HT-29 (cell line): ENCODE measurements around the gene CEBPA. TPM values are rescaled to one million over a fixed set of nuclear protein-coding genes. Genes with fewer than 3 reads are reported as not detected.

Source experiments
- DNase-seq: peaks from one replicate; pipeline ENCODE4 v3.0.0-alpha.2; 2015; ENCODE audit warnings: low spot score
- total RNA-seq: library from RNA; depleted of rRNA; stranded (reverse); fragments of >200 nt; shearing (Covaris generic); gene quantifications from 2 replicates; pipeline ENCODE4 v1.2.3, GENCODE V29; 2014; rRNA removed

Gene CEBPA
- total RNA-seq, 1 experiment from 2014 or later = 16.9 TPM

- no peak for DNase-seq
Observed at GRCh38 chr19:33252418-33252962, 49.8 kb downstream of the CEBPA start.

GRCh38 chr19:33251526-33252090 is 50.7 kb downstream of the CEBPA start:
- no peak for DNase-seq

GRCh38 chr19:33251076-33251475 is 51.3 kb downstream of the CEBPA start:
- DNase-seq = no peak

- DNase-seq = no peak
Observed at GRCh38 chr19:33250500-33250899, 51.8 kb downstream of the CEBPA start.

Other genes with a start within 250 kb of the CEBPA start
- 89.9 and 102 TPM in 2 replicates for gene RHPN2, start 237.6 kb downstream of the CEBPA start, total RNA-seq
- 10.8 and 13.6 TPM in 2 replicates for gene GPATCH1, start 221.4 kb downstream of the CEBPA start, total RNA-seq
- not detected in 2 replicates for gene WDR88, start 170.4 kb downstream of the CEBPA start, total RNA-seq
- gene LRP3, start 108.2 kb downstream of the CEBPA start, total RNA-seq = not detected in 2 replicates
- not detected in 2 replicates for gene SLC7A10, start 76.7 kb downstream of the CEBPA start, total RNA-seq
- gene CEBPG, start 71.2 kb upstream of the CEBPA start, total RNA-seq = 35.9 and 37.4 TPM in 2 replicates
- gene PEPD, start 219.3 kb upstream of the CEBPA start, total RNA-seq = 53.0 and 66.1 TPM in 2 replicates